HG03064 (cell line): ENCODE results near the gene PPP2R3A.

ENCODE experiments used
- ATAC-seq: cut with Tn5 transposase; IDR thresholded peaks from one replicate; pipeline ENCODE4 v1.9.1; 2021; ENCODE audit warnings: low read depth; ENCODE audit not compliant: unreplicated experiment

PPP2R3A gene

GRCh38 chr3:135966962-135967274 lies 1.4 kb downstream of the PPP2R3A start:
- ATAC-seq = no peak

GRCh38 chr3:135967867-135968266 lies 2.3 kb downstream of the PPP2R3A start:
- no peak for ATAC-seq

- no peak for ATAC-seq
These were observed 5.1 kb downstream of the PPP2R3A start for GRCh38 chr3:135970506-135971116.

- no peak for ATAC-seq
These were observed 8.3 kb downstream of the PPP2R3A start for GRCh38 chr3:135973841-135974240.

- no peak for ATAC-seq
These were observed 9.5 kb downstream of the PPP2R3A start for GRCh38 chr3:135975053-135975452.

GRCh38 chr3:135975536-135975935 lies 10.0 kb downstream of the PPP2R3A start:
- no peak for ATAC-seq

- ATAC-seq = no peak
These were observed 14.8 kb downstream of the PPP2R3A start for GRCh38 chr3:135980343-135980742.

GRCh38 chr3:135981701-135982403 lies 16.3 kb downstream of the PPP2R3A start:
- ATAC-seq = no peak

GRCh38 chr3:135982404-135982761 lies 16.9 kb downstream of the PPP2R3A start:
- ATAC-seq = no peak

GRCh38 chr3:135982922-135983581 lies 17.5 kb downstream of the PPP2R3A start:
- ATAC-seq = no peak

GRCh38 chr3:135987661-135988060 lies 22.1 kb downstream of the PPP2R3A start:
- no peak for ATAC-seq

- ATAC-seq = no peak
These were observed 23.7 kb downstream of the PPP2R3A start for GRCh38 chr3:135989242-135989641.

GRCh38 chr3:135990903-135991302 lies 25.4 kb downstream of the PPP2R3A start:
- no peak for ATAC-seq

GRCh38 chr3:135991621-135992020 lies 26.1 kb downstream of the PPP2R3A start:
- ATAC-seq = no peak

GRCh38 chr3:135992072-135992471 lies 26.5 kb downstream of the PPP2R3A start:
- ATAC-seq = no peak

- no peak for ATAC-seq
These were observed 29.3 kb downstream of the PPP2R3A start for GRCh38 chr3:135994708-135995337.

GRCh38 chr3:135995766-135996165 lies 30.2 kb downstream of the PPP2R3A start:
- no peak for ATAC-seq

- no peak for ATAC-seq
These were observed 32.2 kb downstream of the PPP2R3A start for GRCh38 chr3:135997554-135998320.

- ATAC-seq = no peak
These were observed 42.7 kb downstream of the PPP2R3A start for GRCh38 chr3:136008221-136008620.

GRCh38 chr3:136008732-136009470 lies 43.4 kb downstream of the PPP2R3A start:
- ATAC-seq = no peak
